ENCODE results near the gene CYP19A1. TPM values are rescaled to one million over a fixed set of nuclear protein-coding genes. Genes with fewer than 3 reads are reported as not detected.
A peak's percentile ranks its signal among the peaks of the same experiment; 100 is the strongest.

CYP19A1 gene
- total RNA-seq, 2 donors from 2014 or later = 0.71 to 0.79 TPM

DNA sequence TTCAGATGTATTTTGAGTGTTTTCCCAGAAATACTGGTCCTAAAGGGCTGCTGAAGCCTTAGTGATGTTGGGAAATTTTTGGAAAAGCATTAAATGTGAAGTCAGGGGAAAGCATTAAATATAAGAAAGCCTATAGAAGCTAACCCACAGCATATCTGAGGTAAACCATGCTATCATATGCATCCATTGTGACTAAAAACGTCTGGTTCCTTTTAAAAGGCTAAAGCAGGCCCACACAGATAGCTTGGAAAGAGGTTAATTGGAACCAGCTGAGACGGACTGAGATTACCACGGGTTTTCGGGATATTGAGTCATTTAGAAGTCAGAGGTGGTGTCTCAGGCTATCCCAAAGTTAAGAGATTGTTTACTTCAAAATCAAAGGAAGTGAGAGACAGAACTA is 78.2 kb downstream of the CYP19A1 start:
- Mint-ChIP-seq H3K9me3 (peaks cover 5% of the 10 kb centered on the region), H3K4me3 (no peak overlapping the region), H3K4me1 (no peaks in the 10 kb centered on the region), H3K27me3 (peaks cover 13% of the 10 kb centered on the region), H3K27ac (no peak overlapping the region), H3K36me3 (ENCODE audit: low read depth) (no peaks in the 10 kb centered on the region)
- no peak for ATAC-seq (replicated peaks)

DNA sequence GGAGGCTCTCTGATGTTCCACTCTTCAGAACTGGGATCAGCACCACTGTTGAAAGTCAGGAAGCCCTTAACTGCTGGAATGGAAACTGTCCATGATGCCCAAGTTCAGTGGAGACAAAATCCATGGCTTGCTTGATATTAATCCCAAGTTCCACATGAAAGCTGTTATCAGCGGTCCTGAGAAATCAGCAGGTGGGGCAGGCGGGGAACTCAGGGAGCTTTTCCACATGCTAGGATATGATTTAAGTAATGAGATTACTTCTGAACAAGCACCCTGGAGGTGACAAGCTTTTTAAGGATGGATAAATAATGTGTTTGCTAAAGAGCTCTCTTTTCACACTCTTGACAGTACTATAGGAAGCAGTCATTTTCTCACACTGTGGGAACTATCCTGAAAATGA is 82.9 kb downstream of the CYP19A1 start:
- no peaks in the 10 kb centered on the region for H3K36me3 Mint-ChIP-seq (ENCODE audit: low read depth)
- H3K4me1 Mint-ChIP-seq = no peaks in the 10 kb centered on the region
- H3K4me3 Mint-ChIP-seq = no peak overlapping the region
- H3K27ac Mint-ChIP-seq = no peak overlapping the region
- H3K9me3 Mint-ChIP-seq = no peaks in the 10 kb centered on the region
- peaks cover 18% of the 10 kb centered on the region for H3K27me3 Mint-ChIP-seq
- ATAC-seq (replicated peaks) = no peak

DNA sequence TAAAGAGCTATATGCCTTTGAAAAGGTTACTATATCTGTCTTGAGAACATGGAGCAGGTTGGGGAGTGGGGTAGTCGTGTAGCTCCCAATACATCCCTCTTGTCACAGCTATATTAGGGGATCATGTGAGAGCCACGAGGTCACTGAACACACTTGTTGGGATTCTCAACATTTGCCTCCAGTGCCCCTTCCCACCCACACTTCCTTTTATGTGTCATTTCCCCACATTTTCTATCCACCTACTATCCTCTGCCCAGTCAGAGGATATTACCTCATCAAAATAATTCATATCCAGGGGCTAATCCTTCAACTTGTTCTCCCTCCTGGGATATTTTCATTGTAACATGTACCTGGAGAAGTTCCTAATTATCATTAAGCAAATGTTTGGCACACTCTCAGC is 85.0 kb downstream of the CYP19A1 start:
- Mint-ChIP-seq H3K36me3 (ENCODE audit: low read depth) (no peaks in the 10 kb centered on the region), H3K27ac (no peak overlapping the region)

DNA sequence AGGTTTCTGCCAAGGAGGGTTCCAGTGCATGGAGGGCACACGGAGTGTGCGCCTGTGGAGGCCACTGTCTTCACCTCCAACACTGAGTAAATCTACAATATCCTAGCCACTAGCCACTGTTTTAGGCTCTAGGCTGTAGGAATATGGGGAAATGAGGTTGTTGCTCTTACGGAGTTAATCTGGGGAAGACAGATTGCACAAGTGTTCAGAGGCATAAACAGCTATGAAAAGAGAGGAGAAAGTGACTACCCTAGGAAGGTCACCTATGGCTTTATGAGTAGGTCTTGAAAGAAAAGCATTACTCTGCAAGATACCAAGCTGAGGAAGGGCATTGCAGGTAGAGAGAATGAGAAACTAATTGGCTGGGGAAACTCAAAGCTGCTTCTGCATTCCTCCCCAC is 85.7 kb downstream of the CYP19A1 start:
- Mint-ChIP-seq H3K27me3 (peaks cover 12% of the 10 kb centered on the region), H3K4me1 (no peaks in the 10 kb centered on the region), H3K36me3 (ENCODE audit: low read depth) (no peaks in the 10 kb centered on the region), H3K9me3 (peaks cover 4% of the 10 kb centered on the region), H3K27ac (no peak overlapping the region), H3K4me3 (no peak overlapping the region)
- no peak for ATAC-seq (replicated peaks)

More for the DNA sequence above, 85.0 kb downstream of the CYP19A1 start:
- Mint-ChIP-seq H3K4me3 (no peak overlapping the region), H3K4me1 (no peaks in the 10 kb centered on the region), H3K27me3 (peaks cover 16% of the 10 kb centered on the region), H3K9me3 (peaks cover 4% of the 10 kb centered on the region)
- ATAC-seq (replicated peaks) = no peak

- H3K27me3 Mint-ChIP-seq = peaks cover 16% of the 10 kb centered on the region
- H3K9me3 Mint-ChIP-seq = peaks cover 4% of the 10 kb centered on the region
- H3K36me3 Mint-ChIP-seq (ENCODE audit: low read depth) = no peaks in the 10 kb centered on the region
- H3K27ac Mint-ChIP-seq = no peak overlapping the region
- no peaks in the 10 kb centered on the region for H3K4me1 Mint-ChIP-seq
- no peak overlapping the region for H3K4me3 Mint-ChIP-seq
- ATAC-seq (replicated peaks) = no peak
Observed at GRCh38 chr15:51251556-51251955, 86.8 kb downstream of the CYP19A1 start.

DNA sequence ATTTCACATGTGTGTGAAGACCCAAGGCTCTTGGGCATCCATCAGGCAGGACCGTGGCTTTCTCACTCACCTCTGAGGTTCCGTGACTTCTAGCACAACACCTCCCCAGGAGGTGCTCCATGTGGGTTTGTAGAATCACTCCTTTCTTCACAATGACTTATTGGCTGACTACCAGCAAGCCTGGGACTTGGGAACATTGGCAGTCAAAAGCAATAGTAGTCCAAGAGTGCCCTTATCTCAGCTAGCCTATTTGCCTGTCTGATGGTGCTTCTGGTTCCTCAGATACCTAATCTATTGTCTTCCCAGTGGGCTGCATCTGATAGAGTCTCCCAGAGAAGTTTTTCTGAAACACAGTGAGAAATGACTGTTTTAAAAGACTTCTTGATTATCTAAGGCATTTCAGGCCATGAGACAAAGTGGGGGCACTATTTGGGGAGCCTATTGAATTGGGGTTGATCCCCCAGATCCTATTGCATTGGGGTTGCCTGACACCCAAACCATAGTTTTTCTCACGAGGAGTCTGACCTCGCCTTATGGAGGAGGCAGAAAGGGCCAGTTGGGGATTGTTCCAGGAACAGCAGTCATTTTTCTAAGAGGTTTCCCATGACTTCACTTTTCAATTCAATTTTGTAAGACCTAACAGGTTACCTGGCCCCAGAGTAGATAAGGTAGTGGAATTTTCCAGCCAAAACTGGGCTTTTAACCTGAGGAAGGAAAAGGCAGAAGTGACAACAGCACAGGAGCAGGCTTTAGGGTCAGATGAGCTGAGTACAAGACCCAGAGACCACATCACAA is 88.0 kb downstream of the CYP19A1 start:
- Mint-ChIP-seq H3K27me3 (peaks cover 16% of the 10 kb centered on the region), H3K27ac (no peak overlapping the region), H3K36me3 (ENCODE audit: low read depth) (no peaks in the 10 kb centered on the region), H3K4me3 (no peak overlapping the region), H3K4me1 (no peaks in the 10 kb centered on the region), H3K9me3 (peaks cover 4% of the 10 kb centered on the region)
- no peak for ATAC-seq (replicated peaks)

DNA sequence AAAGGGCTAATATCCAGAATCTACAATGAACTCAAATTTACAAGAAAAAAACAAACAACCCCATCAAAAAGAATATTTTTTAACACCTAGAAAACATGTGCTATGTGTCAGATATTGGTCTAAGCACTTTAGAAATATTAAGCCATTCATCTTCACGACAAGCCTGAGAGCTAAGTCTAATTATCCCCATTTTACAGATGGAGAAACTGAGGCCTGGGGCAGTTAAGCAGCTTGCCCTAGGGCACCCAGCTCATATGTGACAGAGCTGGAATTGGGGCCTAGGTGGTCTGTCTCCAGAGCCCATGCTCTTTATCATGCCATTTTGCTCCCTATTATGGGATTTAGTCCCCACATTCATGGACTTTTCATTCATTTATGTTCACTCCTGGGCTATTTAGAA is 92.8 kb downstream of the CYP19A1 start:
- ATAC-seq (replicated peaks) = no peak
- Mint-ChIP-seq H3K4me1 (no peaks in the 10 kb centered on the region), H3K4me3 (no peak overlapping the region), H3K27ac (no peak overlapping the region), H3K36me3 (ENCODE audit: low read depth) (no peaks in the 10 kb centered on the region), H3K9me3 (peaks cover 4% of the 10 kb centered on the region), H3K27me3 (peaks cover 11% of the 10 kb centered on the region)

DNA sequence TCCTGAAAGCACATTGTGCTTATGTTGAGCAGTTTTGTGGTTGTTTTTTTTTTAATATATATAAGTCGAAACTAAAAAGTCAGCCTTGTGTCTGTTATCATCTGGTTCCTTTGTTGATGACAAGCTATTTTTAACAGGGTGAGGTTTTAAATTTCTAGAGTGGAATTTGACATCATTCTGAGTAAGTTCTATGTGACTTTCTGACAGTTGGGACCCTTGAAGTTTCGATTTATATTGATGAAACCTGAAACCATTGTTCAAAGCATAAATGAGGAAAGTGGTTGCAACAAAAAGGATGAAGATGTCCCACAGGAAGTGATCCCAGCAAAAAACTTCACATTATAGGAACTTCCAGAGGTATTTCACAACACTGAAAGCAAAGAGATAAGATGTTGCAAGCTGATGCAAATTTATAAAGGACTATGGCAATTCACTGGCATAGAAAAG is 94.0 kb downstream of the CYP19A1 start:
- H3K9me3 Mint-ChIP-seq = peaks cover 3% of the 10 kb centered on the region
- peaks cover 3% of the 10 kb centered on the region for H3K4me1 Mint-ChIP-seq
- ATAC-seq (replicated peaks) = peak; percentile 34
- no peak overlapping the region for H3K27ac Mint-ChIP-seq
- no peak overlapping the region for H3K4me3 Mint-ChIP-seq
- H3K27me3 Mint-ChIP-seq = peaks cover 13% of the 10 kb centered on the region
- no peaks in the 10 kb centered on the region for H3K36me3 Mint-ChIP-seq (ENCODE audit: low read depth)

DNA sequence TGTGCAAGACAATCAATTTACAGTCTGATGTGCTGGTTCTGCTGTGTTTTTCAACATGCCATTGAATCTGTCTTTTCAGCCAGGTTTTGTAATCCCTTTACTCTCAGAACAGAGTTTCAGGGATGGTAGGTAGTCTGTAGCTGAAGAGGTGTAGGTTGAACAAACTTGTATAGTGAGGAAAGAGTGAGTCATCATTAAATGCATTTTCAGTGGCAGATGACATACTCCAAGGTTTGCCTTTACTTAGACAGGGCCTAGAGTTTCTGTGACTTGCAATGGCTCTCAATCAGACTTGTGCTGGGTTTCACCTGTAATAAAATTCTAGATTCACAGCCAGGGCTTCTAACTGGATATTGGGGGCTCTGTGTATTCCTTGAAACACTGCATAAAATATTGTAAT is 94.6 kb downstream of the CYP19A1 start:
- Mint-ChIP-seq H3K9me3 (no peaks in the 10 kb centered on the region), H3K27me3 (peaks cover 12% of the 10 kb centered on the region), H3K27ac (no peak overlapping the region), H3K4me3 (no peak overlapping the region), H3K4me1 (peaks cover 3% of the 10 kb centered on the region), H3K36me3 (ENCODE audit: low read depth) (no peaks in the 10 kb centered on the region)
- peak; percentile 85 for ATAC-seq (replicated peaks)

DNA sequence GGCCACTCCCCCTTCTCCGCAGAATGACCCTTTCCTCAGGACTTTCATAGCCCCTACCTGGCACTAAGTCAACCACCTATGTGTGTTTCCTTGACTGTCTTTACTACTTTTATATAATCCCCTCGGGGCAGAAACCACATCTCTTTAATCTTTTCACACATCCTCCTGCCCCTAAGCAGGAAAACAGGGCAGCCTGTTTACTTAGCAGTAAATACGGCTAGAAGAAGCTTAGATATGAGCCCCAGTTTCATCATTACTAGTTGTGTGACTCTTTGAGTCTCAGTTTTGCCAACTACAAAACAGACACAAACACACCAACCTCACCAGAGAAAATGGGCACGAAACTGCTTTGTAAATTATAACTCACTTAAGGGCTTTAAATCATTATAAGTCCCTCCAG is 98.3 kb downstream of the CYP19A1 start:
- no peaks in the 10 kb centered on the region for H3K9me3 Mint-ChIP-seq
- peak; percentile 30 for ATAC-seq (replicated peaks)
- no peaks in the 10 kb centered on the region for H3K36me3 Mint-ChIP-seq (ENCODE audit: low read depth)
- peaks cover 3% of the 10 kb centered on the region for H3K4me1 Mint-ChIP-seq
- peaks cover 17% of the 10 kb centered on the region for H3K27me3 Mint-ChIP-seq
- no peak overlapping the region for H3K27ac Mint-ChIP-seq
- no peak overlapping the region for H3K4me3 Mint-ChIP-seq

- peaks cover 3% of the 10 kb centered on the region for H3K4me1 Mint-ChIP-seq
- no peaks in the 10 kb centered on the region for H3K36me3 Mint-ChIP-seq (ENCODE audit: low read depth)
- H3K27me3 Mint-ChIP-seq = peaks cover 24% of the 10 kb centered on the region
Observed at GRCh38 chr15:51237816-51238215, 100.6 kb downstream of the CYP19A1 start.

GRCh38 chr15:51234176-51234927 is 104.0 kb downstream of the CYP19A1 start:
- Mint-ChIP-seq H3K4me3 (no peak overlapping the region), H3K4me1 (no peaks in the 10 kb centered on the region), H3K27ac (no peak overlapping the region), H3K36me3 (ENCODE audit: low read depth) (no peaks in the 10 kb centered on the region), H3K27me3 (peaks cover 19% of the 10 kb centered on the region), H3K9me3 (no peaks in the 10 kb centered on the region)
- no peak for ATAC-seq (replicated peaks)

More at GRCh38 chr15:51237816-51238215, 100.6 kb downstream of the CYP19A1 start:
- Mint-ChIP-seq H3K4me3 (no peak overlapping the region), H3K9me3 (no peaks in the 10 kb centered on the region), H3K27ac (no peak overlapping the region)
- ATAC-seq (replicated peaks) = no peak

GRCh38 chr15:51232581-51232980 is 105.8 kb downstream of the CYP19A1 start:
- peaks cover 5% of the 10 kb centered on the region for H3K4me1 Mint-ChIP-seq
- H3K36me3 Mint-ChIP-seq (ENCODE audit: low read depth) = no peaks in the 10 kb centered on the region
- H3K27ac Mint-ChIP-seq = no peak overlapping the region
- no peak for ATAC-seq (replicated peaks)
- H3K4me3 Mint-ChIP-seq = no peak overlapping the region
- peaks cover 14% of the 10 kb centered on the region for H3K27me3 Mint-ChIP-seq
- no peaks in the 10 kb centered on the region for H3K9me3 Mint-ChIP-seq

- H3K9me3 Mint-ChIP-seq = no peaks in the 10 kb centered on the region
- H3K27me3 Mint-ChIP-seq = peaks cover 11% of the 10 kb centered on the region
- H3K27ac Mint-ChIP-seq = no peak overlapping the region
- ATAC-seq (replicated peaks) = no peak
- H3K36me3 Mint-ChIP-seq (ENCODE audit: low read depth) = no peaks in the 10 kb centered on the region
- H3K4me3 Mint-ChIP-seq = no peak overlapping the region
- H3K4me1 Mint-ChIP-seq = peaks cover 5% of the 10 kb centered on the region
Observed at GRCh38 chr15:51229907-51230330, 108.5 kb downstream of the CYP19A1 start.

Data from activated T-helper 17 cell treated with anti-CD3 and anti-CD28 coated beads, Interleukin-2, amount 50 U/mL, for 72 hours (primary cell).